ENCODE measurements around the gene NEK2. TPM values are rescaled to one million over a fixed set of nuclear protein-coding genes. Genes with fewer than 3 reads are reported as not detected.

Gene NEK2
- total and polyA plus RNA-seq, 2 of the 13 experiments (the other 11 are each of a cell fraction or from before 2014, with no cell fraction given), result 10.9 to 40.8 TPM

DNA sequence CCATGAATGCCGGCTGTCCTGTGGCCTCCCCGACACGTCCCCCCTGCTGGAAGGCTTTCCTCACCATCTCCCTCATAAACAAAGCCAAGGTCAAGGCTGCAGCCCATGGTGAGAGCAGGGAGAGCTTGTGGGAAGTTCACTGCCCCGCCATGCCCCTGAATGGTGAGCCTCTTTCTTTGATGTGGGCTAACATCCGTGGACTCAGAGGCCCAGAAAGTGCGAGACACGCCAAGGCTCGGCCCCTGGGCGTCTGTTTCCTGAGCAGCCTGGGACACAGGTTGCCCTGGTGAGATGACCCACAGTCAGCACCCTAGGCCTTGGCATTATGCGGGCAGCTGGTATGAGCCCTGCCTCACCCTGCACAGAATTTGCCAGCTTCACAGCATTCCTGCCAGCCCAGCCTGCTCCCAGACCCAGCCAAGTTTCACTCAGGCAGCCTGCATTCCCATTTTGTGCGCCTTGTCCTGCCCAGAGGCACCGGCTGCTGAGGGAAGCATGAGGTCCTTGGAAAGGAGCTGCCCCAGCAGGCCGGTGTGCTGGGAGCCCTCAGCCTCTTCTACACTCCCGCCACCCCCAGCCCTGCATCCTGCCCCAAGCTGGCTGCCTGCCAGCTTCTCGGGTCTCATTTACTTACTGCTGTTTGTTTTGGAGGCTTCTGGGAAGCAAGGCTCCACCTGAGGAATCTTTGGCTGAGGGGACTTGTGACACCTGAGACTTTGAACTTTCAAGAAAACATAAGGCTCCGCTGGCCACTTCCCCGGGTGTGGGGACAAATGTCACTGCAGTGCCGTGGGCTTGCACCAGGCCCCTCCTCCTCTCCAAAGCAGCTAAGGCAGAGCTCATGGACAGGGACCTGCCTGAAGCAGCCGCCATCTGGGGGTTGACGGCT, 31.9 kb downstream of the NEK2 start (continued):
- TF ChIP-seq SNAPC4 (CRISPR knock-in tag; IDR thresholded peaks at IDR 0.05) (no peak), ZNF724P (CRISPR knock-in tag; IDR thresholded peaks at IDR 0.05; ENCODE audit: borderline replicate concordance) (peak; percentile 92; the same call in 1 of the 2 replicates), ZNF781 (CRISPR knock-in tag; IDR thresholded peaks at IDR 0.05; ENCODE audit: borderline replicate concordance, not compliant biosample characterization) (peak; percentile 57), RNF2 (conservative IDR thresholded peaks at IDR 0.05; ENCODE audit: low read depth) (no peak), GPBP1L1 (CRISPR knock-in tag; IDR thresholded peaks at IDR 0.05) (no peak), RFXANK (CRISPR knock-in tag; IDR thresholded peaks at IDR 0.05) (no peak; the same call in 1 of the 2 replicates), FOSL2 (CRISPR knock-in tag; IDR thresholded peaks at IDR 0.05) (peak; percentile 92), ZBTB33 (CRISPR knock-in tag; IDR thresholded peaks at IDR 0.05) (peak; percentile 71), GABPB1 (CRISPR knock-in tag; IDR thresholded peaks at IDR 0.05) (peak; percentile 72), ZNF782 (CRISPR knock-in tag; IDR thresholded peaks at IDR 0.05; ENCODE audit: borderline replicate concordance) (0 out of 2 replicates have a peak, but pooled peaks have one; percentile 62), ZNF792 (CRISPR knock-in tag; IDR thresholded peaks at IDR 0.05) (peak; percentile 58; the same call in 1 of the 2 replicates), ZNF761 (CRISPR knock-in tag; conservative IDR thresholded peaks at IDR 0.05) (peak; percentile 86), CBX2 (IDR thresholded peaks at IDR 0.05; ENCODE audit: low read depth, low read length) (no peak), CBX2 (CRISPR knock-in tag; IDR thresholded peaks at IDR 0.05; ENCODE audit: low read depth) (peak; percentile 47; the same call in 1 of the 2 replicates), IKZF1 (IDR thresholded peaks at IDR 0.05) (no peak)
- TF ChIP-seq, protein P1, sequence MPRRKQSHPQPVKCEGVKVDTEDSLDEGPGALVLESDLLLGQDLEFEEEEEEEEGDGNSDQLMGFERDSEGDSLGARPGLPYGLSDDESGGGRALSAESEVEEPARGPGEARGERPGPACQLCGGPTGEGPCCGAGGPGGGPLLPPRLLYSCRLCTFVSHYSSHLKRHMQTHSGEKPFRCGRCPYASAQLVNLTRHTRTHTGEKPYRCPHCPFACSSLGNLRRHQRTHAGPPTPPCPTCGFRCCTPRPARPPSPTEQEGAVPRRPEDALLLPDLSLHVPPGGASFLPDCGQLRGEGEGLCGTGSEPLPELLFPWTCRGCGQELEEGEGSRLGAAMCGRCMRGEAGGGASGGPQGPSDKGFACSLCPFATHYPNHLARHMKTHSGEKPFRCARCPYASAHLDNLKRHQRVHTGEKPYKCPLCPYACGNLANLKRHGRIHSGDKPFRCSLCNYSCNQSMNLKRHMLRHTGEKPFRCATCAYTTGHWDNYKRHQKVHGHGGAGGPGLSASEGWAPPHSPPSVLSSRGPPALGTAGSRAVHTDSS (CRISPR knock-in tag; conservative IDR thresholded peaks at IDR 0.05), result no peak
- TF ChIP-seq, protein P2, sequence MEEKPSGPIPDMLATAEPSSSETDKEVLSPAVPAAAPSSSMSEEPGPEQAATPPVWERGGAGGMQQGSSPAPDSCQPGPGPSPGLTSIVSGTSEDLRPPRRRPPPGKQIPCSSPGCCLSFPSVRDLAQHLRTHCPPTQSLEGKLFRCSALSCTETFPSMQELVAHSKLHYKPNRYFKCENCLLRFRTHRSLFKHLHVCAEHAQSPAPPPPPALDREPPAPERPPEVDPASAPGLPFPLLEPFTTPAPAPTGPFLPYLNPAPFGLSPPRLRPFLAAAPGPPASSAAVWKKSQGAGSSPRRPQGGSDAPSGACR (CRISPR knock-in tag; IDR thresholded peaks at IDR 0.05), result no peak

Data from HepG2 (cell line).